NB4 (cell line): Measurements from ENCODE around the gene KCNIP3.

Source experiments
- DNase-seq: peaks from one replicate; pipeline ENCODE4 v3.0.0; 2010; ENCODE audit warnings: low read depth
- H3K4me3 ChIP-seq: one replicate; pipeline ENCODE4 v1.5.1; 2011; ENCODE audit warnings: mild to moderate bottlenecking, low read depth, low read length, moderate library complexity
- MYC ChIP-seq: IDR thresholded peaks from 2 replicates; pipeline ENCODE4 v1.6.1; 2011; ENCODE audit warnings: low read depth, low read length
- POLR2A ChIP-seq: IDR thresholded peaks from 2 replicates; pipeline ENCODE4 v1.6.1; 2011; ENCODE audit warnings: mild to moderate bottlenecking; ENCODE audit not compliant: insufficient read length; ENCODE audit errors: extremely low read depth
- TF ChIP-seq, protein P1 (sequence below): IDR thresholded peaks from one replicate; pipeline ENCODE4 v1.5.1; 2012; ENCODE audit warnings: low read depth, low read length
- TF ChIP-seq, protein P2 (sequence below): IDR thresholded peaks from 2 replicates; pipeline ENCODE4 v1.6.1; 2011; ENCODE audit warnings: low read depth, low read length

The KCNIP3 gene

GRCh38 chr2:95333056-95333455, 35.9 kb downstream of the KCNIP3 start:
- DNase-seq, result no peak
- no peak for TF ChIP-seq POLR2A
- no peak for TF ChIP-seq MYC
- TF ChIP-seq, protein P1, sequence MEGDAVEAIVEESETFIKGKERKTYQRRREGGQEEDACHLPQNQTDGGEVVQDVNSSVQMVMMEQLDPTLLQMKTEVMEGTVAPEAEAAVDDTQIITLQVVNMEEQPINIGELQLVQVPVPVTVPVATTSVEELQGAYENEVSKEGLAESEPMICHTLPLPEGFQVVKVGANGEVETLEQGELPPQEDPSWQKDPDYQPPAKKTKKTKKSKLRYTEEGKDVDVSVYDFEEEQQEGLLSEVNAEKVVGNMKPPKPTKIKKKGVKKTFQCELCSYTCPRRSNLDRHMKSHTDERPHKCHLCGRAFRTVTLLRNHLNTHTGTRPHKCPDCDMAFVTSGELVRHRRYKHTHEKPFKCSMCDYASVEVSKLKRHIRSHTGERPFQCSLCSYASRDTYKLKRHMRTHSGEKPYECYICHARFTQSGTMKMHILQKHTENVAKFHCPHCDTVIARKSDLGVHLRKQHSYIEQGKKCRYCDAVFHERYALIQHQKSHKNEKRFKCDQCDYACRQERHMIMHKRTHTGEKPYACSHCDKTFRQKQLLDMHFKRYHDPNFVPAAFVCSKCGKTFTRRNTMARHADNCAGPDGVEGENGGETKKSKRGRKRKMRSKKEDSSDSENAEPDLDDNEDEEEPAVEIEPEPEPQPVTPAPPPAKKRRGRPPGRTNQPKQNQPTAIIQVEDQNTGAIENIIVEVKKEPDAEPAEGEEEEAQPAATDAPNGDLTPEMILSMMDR, result no peak
- TF ChIP-seq, protein P2, sequence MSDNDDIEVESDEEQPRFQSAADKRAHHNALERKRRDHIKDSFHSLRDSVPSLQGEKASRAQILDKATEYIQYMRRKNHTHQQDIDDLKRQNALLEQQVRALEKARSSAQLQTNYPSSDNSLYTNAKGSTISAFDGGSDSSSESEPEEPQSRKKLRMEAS, result no peak
- no peak overlapping the region for H3K4me3 ChIP-seq

GRCh38 chr2:95333888-95334338, 36.8 kb downstream of the KCNIP3 start:
- TF ChIP-seq, protein P2, result no peak
- TF ChIP-seq, protein P1, result no peak
- no peak for TF ChIP-seq POLR2A
- no peak for TF ChIP-seq MYC
- H3K4me3 ChIP-seq, result no peak overlapping the region
- DNase-seq, result no peak

DNA sequence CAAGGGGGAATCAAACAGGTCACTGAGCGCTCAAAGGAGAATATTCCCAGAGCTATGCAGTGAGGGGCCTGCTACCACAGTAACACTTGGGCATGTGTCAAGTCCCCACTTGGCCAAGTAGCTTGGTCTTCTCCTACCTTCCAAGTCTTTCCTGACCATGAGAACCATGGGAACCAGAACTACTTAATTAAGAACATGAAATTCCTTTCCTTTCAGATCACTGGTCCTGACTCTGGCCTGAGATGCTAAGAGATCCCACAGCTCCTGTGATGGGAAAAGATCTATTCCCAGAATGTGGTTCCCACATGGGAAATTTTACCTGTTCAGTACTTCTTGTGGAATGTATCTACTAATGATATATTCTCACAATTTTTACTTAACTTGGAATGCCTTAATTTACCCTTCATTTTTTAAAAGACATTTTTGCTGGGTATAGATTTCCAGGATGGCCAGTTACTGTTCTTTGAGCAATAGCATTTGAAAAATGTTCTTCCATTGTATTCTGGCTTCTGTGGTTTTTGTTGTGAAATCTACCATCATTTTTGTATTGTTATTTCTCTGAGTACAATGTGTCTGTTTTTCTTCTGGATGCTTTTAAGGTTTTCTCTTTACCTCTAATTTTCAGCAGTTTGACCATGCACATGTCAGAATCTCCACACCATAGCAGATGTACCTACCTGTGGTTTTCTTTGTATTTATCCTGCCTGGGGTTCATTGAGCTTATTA, 37.9 kb downstream of the KCNIP3 start:
- no peak for DNase-seq
- H3K4me3 ChIP-seq, result no peak overlapping the region
- TF ChIP-seq, protein P1, result no peak
- TF ChIP-seq MYC (no peak), POLR2A (no peak)
- TF ChIP-seq, protein P2, result no peak

DNA sequence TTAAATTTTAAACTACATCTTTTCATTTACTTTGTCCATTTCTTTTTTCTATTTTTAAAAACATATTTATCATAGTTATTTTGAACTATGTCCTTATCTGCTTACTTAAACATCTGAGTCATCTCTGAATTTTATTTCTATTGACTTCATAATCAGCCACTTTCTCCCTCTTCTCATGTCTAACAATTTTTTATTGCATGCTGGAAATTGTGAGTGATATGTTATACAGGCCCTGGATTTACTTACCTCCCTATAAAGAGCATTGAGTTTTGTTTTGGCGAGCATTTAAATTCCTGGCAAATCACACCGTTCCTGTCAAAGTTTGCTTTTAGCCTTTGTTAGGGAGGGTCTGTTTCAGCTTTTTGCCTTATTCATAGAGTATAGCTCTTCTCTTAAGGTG, 39.3 kb downstream of the KCNIP3 start:
- no peak overlapping the region for H3K4me3 ChIP-seq
- DNase-seq, result no peak
- no peak for TF ChIP-seq POLR2A
- TF ChIP-seq, protein P1, result no peak
- TF ChIP-seq, protein P2, result no peak
- no peak for TF ChIP-seq MYC

DNA sequence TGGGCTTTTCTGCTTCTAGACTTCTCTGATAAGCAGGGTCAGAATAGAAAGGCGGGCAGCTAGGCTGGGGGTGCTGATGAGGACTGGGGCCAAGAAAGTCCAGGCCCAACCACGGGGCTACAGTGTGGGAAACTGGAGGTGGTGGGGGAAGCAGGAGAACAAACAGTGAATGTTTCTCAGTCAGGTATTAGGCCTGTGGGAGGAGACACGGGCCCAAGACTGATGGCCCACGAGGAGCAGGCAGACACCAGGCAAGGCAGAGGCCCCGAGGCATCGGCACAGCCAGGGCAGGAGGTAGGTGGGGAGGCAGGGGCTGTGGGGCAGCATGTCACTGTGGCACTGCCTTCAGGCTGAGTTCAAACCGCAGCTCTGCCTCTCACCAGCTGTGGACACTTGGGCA, 40.7 kb downstream of the KCNIP3 start:
- TF ChIP-seq, protein P2, result no peak
- TF ChIP-seq, protein P1, result no peak
- TF ChIP-seq MYC, result no peak
- TF ChIP-seq POLR2A, result no peak
- no peak overlapping the region for H3K4me3 ChIP-seq
- no peak for DNase-seq
